Tongue (tissue), 2 donors: Measurements from ENCODE around the gene MMP24OS. TPM values are rescaled to one million over a fixed set of nuclear protein-coding genes. Genes with fewer than 3 reads are reported as not detected.

ENCODE experiments used
- DNase-seq: peaks from one replicate; pipeline ENCODE4 v3.0.0-alpha.2; 2015
- total RNA-seq: library from RNA; depleted of rRNA; stranded (reverse); fragments of >200 nt; gene quantifications from one replicate; pipeline ENCODE4 v1.2.3, GENCODE V29; 2014

Gene MMP24OS
- total RNA-seq, 1 donor from 2014 or later: 7.6 TPM

- DNase-seq: no peak
Observed at GRCh38 chr20:35290887-35291417, 13.0 kb upstream of the MMP24OS start.

- no peak for DNase-seq
Observed at GRCh38 chr20:35290186-35290886, 12.4 kb upstream of the MMP24OS start.

GRCh38 chr20:35288325-35289060 is 10.6 kb upstream of the MMP24OS start:
- no peak for DNase-seq

- no peak for DNase-seq
Observed at GRCh38 chr20:35287509-35288324, 9.8 kb upstream of the MMP24OS start.

- DNase-seq: no peak
Observed at GRCh38 chr20:35286899-35287508, 9.1 kb upstream of the MMP24OS start.

- DNase-seq: no peak
Observed at GRCh38 chr20:35286077-35286898, 8.4 kb upstream of the MMP24OS start.

- DNase-seq: no peak
Observed at GRCh38 chr20:35285806-35286076, 7.8 kb upstream of the MMP24OS start.

GRCh38 chr20:35284992-35285805 is 7.3 kb upstream of the MMP24OS start:
- no peak for DNase-seq

- DNase-seq: peak; percentile 91
Observed at GRCh38 chr20:35284267-35284991, 6.5 kb upstream of the MMP24OS start, which contains the start of gene EIF6. TSS of gene EIF6 (minus strand) at chr20:35284772. CDS start at chr20:35284487, 285 bp downstream.

GRCh38 chr20:35283441-35284266 is 5.7 kb upstream of the MMP24OS start:
- DNase-seq: no peak

GRCh38 chr20:35281506-35282101 is 3.7 kb upstream of the MMP24OS start:
- DNase-seq: no peak

- DNase-seq: no peak
Observed at GRCh38 chr20:35280523-35280922, 2.6 kb upstream of the MMP24OS start.

- DNase-seq: no peak
Observed at GRCh38 chr20:35279533-35280174, 1.7 kb upstream of the MMP24OS start.

- no peak for DNase-seq
Observed at GRCh38 chr20:35279040-35279439, 1.1 kb upstream of the MMP24OS start.

- DNase-seq: no peak
Observed at GRCh38 chr20:35277127-35277526, 795 bp downstream of the MMP24OS start.

GRCh38 chr20:35276408-35276807 is 1.5 kb downstream of the MMP24OS start:
- no peak for DNase-seq

- no peak for DNase-seq
Observed at GRCh38 chr20:35275741-35276251, 2.1 kb downstream of the MMP24OS start.
